Stimulated activated CD8-positive, alpha-beta memory T cell treated with anti-CD3 and anti-CD28 coated beads, Interleukin-15, amount 100 ng/mL, for 48 hours (primary cell): ENCODE results near the gene REV3L.
"Not testable (repeated sequence)": the region's sequence is repeated elsewhere in the genome, so short reads cannot be mapped to it uniquely, and the experiment has no call there.

Experiments used
- DNase-seq, 2 donors: peaks; one replicate each; pipeline ENCODE4 v3.0.0-alpha.2; 2020; ENCODE audit warnings: low read depth in 2 of 2

Gene REV3L

DNA sequence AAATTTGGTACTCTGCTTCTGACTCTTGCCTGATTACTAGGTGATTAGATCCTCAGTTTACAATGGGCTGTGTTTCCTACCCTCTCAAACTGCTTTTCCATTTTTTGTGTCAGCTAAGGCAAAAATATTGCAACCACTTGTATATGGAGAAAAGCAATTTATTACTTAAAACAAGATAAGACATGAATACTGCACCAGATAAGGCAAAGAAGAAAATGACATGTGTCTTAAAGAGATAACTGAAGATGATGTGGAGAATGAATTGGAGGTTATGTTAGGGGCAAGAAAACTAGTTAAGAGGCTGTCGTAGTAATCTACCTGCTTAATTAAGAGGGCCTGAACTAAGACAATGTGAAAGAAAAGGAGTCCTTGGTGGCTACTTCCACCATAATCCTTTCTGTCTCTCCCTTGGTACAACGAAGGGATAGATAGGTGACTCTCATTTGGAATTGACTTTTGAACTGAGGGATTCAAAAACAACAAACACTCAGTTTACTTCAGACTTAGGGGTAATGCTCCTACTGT is 16.3 kb upstream of the REV3L start:
- DNase-seq = no peak

GRCh38 chr6:111494951-111495635 is 12.1 kb upstream of the REV3L start:
- DNase-seq = no peak

- DNase-seq = no peak
Observed at GRCh38 chr6:111492499-111492898, 9.5 kb upstream of the REV3L start.

GRCh38 chr6:111490067-111490466 is 7.0 kb upstream of the REV3L start:
- no peak for DNase-seq

- DNase-seq = no peak
Observed at GRCh38 chr6:111487661-111488060, 4.6 kb upstream of the REV3L start.

DNA sequence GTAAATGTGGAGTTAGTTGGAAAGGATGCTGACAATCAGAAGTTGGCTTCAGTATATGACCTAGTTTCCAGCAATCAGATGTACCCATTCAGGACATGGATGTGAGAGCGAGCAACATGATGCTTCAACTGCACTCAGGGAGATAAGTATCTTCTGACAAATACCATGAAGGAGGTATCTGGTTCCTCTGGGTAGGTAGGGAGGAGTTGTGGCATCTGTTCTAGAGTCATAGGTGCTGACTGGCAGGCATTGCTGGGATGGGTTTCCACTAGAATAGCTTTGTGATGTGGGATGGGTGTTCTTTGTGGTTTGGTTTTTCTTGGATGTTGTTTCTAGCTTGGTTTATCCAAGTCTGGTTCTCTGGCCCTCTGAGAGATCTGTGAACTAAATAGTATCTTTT is 3.9 kb upstream of the REV3L start:
- no peak for DNase-seq

DNA sequence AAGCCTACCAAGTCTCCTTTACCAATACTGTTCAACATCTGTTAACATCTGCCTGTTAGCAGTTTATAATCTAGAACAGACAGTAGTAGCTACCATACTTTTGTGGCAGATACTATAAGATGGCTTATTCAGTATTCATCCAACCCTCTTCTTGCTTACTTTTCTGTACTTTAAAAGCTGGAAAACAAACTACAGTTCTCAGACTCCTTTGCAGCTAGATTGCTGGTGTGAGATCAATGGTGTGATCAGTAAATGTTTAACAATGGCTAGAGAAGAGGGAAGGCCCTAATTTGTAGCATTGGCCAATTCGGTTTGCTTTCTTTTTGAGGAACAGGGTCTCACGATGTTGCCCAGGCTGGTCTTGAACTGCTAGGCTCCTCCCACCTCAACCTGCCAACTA is 3.5 kb upstream of the REV3L start:
- no peak for DNase-seq

DNA sequence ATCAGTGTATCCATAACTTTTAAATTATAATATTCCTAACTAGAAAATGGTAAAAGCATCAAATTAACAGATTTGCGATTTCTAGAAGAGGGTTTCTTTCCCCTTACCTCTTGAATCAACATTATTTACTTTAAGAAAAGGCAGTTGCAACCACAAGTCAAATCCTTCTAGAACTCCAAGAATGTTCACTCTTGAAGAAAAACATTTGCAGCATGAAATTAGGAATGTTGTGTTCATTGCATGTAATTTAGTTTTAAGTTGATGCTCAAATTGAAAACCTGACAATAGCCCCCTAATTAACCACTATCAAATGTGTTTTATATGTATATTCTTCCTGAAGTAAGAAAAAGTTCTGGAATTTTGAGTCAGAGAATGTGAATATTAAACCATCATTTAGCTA is 2.3 kb upstream of the REV3L start:
- DNase-seq = no peak

DNA sequence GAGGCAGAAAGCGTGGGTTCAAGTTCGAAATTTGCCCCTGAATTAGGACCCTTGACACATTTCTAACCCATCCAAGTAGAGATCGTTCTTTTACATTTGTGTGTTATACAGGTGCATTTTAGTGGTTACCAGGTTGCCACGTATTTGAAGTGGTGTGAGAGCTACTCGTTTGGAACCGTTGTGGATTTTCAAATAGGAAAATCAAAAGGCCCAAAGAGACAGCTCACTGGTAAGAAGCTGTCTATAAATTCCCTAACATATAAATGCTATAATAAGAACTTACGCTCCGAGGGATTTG is 1.6 kb upstream of the REV3L start:
- DNase-seq = no peak

DNA sequence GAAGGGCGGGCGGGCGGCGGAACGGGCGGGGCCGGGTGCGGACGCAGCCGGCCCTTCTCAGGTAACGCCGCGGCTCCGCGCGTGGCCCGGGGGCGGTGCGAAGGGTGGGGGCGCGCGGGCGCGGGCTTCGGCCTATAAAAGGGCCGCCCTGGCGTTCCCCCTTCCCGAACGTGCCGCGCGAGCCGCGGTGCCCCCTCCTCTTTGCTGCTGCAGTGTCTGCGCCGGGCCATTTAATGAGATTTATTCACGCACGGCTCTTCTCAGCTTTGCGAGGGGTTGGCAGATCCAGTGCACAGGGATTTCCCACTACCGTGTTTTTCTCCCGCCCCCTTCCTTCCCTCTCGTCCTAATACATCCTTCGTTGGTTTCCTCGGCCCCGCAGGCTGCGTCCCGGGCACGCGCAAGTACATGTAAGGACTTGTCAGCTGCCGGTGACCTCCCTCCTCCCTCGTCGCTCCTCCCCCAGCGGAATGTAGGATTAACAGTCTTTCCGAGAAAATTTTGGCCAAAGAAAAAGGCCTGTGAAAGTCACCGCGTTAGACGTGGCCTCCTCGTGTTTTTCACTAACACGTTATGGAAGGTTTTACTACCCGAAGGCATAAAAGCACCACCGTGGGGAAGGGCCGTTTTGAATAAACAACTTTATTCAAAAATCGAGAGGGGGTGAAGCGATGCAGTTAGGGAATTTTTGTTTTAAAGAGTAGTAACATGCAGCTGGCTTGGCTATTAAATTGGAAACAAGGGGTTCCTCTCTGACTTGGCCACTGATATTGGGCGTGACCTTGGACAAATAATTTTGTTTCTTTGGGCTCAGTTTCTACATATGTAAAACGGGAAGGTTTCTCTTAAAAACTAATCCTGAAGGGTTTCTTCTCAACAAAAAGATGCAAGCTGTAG is 966 bp upstream of the REV3L start:
- DNase-seq = peak; percentile 74 to 77

DNA sequence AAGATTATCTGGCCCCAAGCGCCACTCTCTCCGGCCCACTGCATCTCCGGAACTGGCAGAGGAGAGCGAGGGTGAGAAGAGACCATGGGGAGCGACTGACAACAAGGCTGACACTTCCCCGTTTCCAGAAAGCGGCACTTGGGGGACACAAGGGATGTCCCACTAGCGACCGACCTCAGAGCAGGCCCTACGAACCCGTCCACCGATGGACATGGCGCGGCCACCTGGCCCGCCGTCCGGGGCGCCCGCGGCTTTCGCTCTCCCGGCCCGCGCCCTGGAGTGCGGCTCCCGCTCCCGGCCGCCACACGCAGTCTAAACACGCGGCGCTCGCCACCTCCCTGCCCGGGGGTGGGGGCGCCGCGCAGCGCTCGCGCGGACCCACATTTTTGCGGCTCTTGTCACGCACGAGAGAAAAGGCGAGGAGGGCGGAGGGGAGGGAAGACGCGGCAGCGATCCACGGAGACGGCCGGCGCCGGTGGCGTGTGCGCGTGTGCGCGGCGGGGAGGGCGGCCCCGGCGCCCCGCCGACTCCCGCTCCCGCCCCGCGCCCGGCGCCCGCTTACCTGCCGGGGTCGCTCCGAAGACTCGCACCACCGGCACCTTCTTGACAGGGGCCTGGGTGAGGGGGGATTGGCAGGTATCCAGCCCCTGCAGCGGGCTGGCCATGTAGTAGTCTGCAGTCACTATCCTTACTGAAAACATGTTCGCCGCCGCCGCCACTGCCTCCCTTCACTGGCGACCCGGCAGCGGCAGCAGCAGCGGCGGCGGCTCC is 645 bp downstream of the REV3L start:
- peak; percentile 17 to 19 for DNase-seq

GRCh38 chr6:111481836-111482187 is 1.2 kb downstream of the REV3L start:
- DNase-seq = no peak

GRCh38 chr6:111480988-111481822 is 1.8 kb downstream of the REV3L start:
- no peak for DNase-seq

DNA sequence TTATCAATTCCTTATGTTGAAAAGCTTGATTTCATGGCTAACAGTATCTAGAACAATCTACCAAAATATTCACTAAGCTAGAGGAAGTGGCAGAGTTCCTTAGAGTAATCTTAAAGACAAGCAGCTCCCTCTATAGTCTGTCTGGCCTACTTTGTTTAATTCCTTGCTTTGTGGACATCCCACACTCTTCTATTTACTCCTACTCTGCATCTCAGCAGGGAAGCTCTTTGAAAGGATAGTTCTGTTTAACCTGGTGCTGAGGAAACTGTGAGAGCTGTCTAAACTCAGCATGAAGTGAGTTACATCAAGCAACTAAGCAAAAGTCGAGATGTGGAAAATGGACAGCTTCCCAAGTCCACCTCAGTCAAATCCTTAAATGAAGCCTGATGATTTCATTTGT is 4.3 kb downstream of the REV3L start:
- DNase-seq = no peak

DNA sequence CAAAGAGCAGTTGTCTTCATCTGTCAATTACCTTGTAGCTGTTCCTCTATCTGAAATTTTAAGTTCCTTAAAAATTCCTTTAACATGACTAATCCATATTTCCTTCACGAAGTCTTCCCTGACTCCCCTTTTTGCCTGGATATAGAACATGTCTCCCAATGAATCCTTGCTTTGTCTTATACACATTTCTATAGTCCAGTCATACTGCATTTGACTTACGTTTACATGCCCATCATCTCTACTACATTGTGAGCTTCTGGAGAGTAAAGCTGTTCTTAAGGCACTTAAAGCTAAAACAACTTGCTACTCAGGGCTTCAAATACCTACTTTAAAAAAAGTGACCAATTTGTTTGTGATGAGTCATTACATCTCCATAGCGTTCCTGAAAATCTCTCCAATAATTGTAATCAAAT is 4.9 kb downstream of the REV3L start:
- no peak for DNase-seq

DNA sequence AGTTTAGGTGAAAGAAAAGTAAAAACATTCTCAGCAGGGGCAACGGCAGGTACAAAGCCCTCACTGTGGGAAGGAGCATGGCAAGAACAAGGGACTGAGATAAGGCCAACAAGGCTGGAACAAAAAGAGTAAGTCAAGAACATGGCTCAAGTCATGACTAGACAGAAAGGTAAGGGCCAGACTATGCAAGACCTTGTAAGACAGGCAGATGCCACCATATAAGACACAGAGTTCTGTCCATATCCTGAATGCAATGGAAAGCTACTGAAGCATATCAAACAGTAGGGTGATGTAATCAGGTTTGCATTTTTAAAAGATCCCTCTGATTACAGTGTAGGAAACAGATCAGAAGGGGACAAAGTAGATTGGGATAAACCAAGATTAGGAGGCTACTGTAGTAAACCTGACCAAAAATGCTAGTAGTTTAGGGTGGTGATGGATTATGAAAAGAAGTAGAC is 5.5 kb downstream of the REV3L start:
- DNase-seq = no peak

GRCh38 chr6:111476061-111476460 is 7.0 kb downstream of the REV3L start:
- DNase-seq = not testable (repeated sequence)

DNA sequence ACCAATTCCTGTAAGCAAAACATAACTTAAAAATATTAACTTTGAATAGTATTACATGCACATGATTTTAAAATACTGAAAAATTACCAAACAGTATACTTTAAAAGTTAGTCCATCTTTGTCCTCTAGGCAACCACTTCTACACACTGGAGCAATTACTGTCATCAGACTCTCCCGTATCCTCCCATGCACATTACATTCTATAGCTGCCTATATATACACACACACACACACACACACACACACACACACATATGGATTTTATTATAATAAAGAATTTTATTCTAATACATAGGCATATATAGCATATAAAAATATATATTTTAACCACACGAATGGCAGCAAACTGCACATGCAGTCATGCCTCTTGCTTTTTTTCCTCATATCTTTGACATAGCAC is 8.2 kb downstream of the REV3L start:
- no peak for DNase-seq

DNA sequence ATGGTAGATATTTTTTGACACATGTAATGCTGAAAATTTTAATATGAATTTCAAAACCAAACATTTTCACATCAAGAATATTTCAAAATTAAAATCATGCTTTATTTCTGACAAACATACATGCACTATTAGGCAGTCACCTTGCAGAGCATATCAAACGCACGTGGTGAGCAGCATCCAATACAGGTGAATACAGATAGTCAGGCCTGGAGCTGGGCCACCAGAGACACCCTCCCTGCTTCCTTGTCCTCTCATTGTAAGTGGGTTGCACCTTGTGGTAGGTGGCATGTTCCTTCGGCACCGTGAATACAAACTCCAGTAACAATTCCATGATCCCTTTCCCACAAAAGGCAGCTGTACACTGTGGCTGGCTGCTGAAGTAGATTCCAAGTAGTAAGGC is 8.9 kb downstream of the REV3L start:
- DNase-seq = no peak

GRCh38 chr6:111472933-111473435 is 10.0 kb downstream of the REV3L start:
- DNase-seq = no peak

DNA sequence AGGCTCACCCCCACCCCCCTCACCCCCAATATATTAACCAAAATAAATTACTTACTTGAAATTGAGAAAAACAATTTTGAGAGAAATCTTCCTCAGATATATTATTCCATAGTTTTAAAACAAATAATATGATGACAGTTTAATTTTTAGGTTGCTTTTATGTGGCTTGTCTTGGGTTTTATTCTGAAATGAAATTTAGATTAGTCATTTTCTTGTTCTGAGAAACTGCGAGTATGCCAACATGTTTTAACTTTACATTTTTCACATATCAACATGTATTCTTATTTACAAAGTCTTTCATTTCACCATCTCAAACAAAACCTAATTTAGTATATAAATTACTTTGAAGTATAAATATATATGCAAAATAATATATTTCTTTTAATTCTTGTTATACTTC is 11.1 kb downstream of the REV3L start:
- no peak for DNase-seq
